BLaER1 treated with 17β-estradiol and CSF1 and Interleukin-3, amounts not matched to agents 10 nM and 100 nM (cell line): Measurements from ENCODE around the gene USP30.

Source experiments
- H3K27ac ChIP-seq, 11 experiments: shearing (Covaris generic); formaldehyde crosslinking; 2 replicates each; pipeline ENCODE4 v1.8.1; 2022
- H3K27me3 ChIP-seq, 11 experiments: shearing (Covaris generic); formaldehyde crosslinking; 2 replicates each; pipeline ENCODE4 v1.8.1; 2022
- H3K36me3 ChIP-seq, 11 experiments: shearing (Covaris generic); formaldehyde crosslinking; 2 replicates each; pipeline ENCODE4 v1.8.1; 2022
- H3K4me1 ChIP-seq, 10 experiments: shearing (Covaris generic); formaldehyde crosslinking; 2 replicates each; pipeline ENCODE4 v1.8.1; 2022
- H3K4me2 ChIP-seq, 11 experiments: shearing (Covaris generic); formaldehyde crosslinking; 2 replicates each; pipeline ENCODE4 v1.8.1; 2022
- H3K4me3 ChIP-seq, 10 experiments: shearing (Covaris generic); formaldehyde crosslinking; 2 replicates each; pipeline ENCODE4 v1.8.1; 2022
- H3K9ac ChIP-seq, 11 experiments: shearing (Covaris generic); formaldehyde crosslinking; 2 replicates each; pipeline ENCODE4 v1.8.1; 2022
- H3K9me3 ChIP-seq, 11 experiments: shearing (Covaris generic); formaldehyde crosslinking; replicated peaks in 1 of 11; 2 replicates each; pipeline ENCODE4 v1.8.1; 2022
- H4K20me1 ChIP-seq, 11 experiments: shearing (Covaris generic); formaldehyde crosslinking; 2 replicates each; pipeline ENCODE4 v1.8.1; 2022
- Cebpa-rat ChIP-seq, 11 experiments: shearing (Covaris generic); IDR thresholded peaks; 2 replicates each; pipeline ENCODE4 v1.8.1; 2022

USP30 gene

DNA sequence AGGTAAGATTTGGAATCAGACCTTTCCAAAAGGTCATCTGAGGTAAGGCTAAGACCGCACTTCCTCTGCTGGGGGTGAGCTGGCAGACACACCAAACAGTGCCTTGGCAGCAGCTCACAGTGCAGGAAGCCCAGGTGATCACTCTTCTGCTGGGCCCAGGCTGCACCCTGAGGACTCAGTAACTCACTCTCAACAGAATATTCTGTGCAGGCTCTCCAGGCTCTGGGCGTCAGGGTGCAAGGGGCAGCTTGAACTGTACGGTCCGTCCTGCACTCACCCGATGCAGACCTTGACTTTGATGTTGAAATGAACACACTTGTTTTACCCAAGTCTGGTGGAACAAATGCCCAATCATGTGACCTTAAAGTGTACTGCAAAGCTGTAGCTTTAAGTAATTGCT, 34.9 kb downstream of the USP30 start:
- H3K9ac ChIP-seq = no peak overlapping the region
- peaks cover 0 to 14% (median 0%) of the 10 kb centered on the region in 11 experiments; a peak in 3 of 22 replicates for H4K20me1 ChIP-seq
- H3K4me1 ChIP-seq = peaks cover 12 to 50% (median 40%) of the 10 kb centered on the region in 10 experiments
- no peak overlapping the region for H3K4me3 ChIP-seq
- peaks cover 69 to 96% (median 80%) of the 10 kb centered on the region in 11 experiments for H3K36me3 ChIP-seq
- no peaks in the 10 kb centered on the region for H3K9me3 ChIP-seq
- TF ChIP-seq Cebpa-rat (IDR thresholded peaks at IDR 0.05) = no peak
- H3K27ac ChIP-seq = no peak overlapping the region
- H3K27me3 ChIP-seq = no peaks in the 10 kb centered on the region
- no peak overlapping the region for H3K4me2 ChIP-seq

DNA sequence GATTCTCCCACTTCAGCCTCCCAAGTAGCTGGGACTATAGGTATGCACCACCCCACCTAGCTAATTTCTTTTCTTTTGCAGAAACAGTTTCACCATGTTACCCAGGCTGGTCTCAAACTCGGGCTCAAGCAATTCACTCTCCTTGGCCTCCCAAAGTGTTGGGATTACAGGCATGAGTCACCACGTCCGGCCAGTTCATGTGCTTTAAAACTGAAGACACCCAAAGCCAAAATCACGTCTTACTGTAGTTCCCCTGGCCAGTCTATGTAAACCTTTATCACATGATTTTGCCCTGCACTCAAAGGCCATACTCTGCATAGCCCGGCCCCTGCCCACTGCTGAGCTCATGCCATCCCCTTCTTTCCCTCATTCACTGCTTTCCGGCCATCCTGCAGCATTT, 36.4 kb downstream of the USP30 start:
- H3K4me2 ChIP-seq = peak overlapping the region in 8 of 11 experiments; percentile 14 to 61 (median 42); a peak in 13 of 22 replicates
- 0 out of 22 replicates have a peak overlapping the region, but pooled peaks of 2 of the 11 experiments have one; percentile 1 to 29 for H3K9ac ChIP-seq
- H4K20me1 ChIP-seq = peaks cover 0 to 14% (median 0%) of the 10 kb centered on the region in 11 experiments; a peak in 3 of 22 replicates
- no peak overlapping the region for H3K4me3 ChIP-seq
- peaks cover 20 to 62% (median 50%) of the 10 kb centered on the region in 10 experiments for H3K4me1 ChIP-seq
- H3K27me3 ChIP-seq = no peaks in the 10 kb centered on the region
- no peaks in the 10 kb centered on the region for H3K9me3 ChIP-seq
- peaks cover 53 to 80% (median 64%) of the 10 kb centered on the region in 11 experiments for H3K36me3 ChIP-seq
- TF ChIP-seq Cebpa-rat (IDR thresholded peaks at IDR 0.05) = no peak
- H3K27ac ChIP-seq = no peak overlapping the region

DNA sequence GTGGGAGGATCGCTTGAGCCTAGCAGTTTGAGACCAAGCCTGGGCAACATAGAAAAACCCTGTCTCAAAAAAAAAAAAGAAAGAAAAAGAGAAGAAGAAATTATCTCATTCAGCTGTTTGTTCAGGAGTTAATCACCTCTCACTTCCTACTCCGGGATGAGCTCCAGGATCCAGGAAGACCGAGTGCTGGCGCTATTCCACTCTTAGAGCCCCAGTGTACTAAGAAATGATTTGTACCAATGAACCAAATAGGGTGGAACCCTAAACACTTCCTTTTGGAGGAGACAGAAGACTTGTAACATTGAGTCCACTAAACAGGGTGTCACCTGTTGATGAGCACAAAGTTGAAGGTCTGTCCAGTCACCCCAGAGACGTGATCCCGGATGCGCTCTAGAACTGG, 37.3 kb downstream of the USP30 start:
- no peak overlapping the region for H3K27ac ChIP-seq
- 0 out of 22 replicates have a peak overlapping the region, but pooled peaks of 1 of the 11 experiments have one; percentile 1 for H3K9ac ChIP-seq
- peaks cover 20 to 56% (median 46%) of the 10 kb centered on the region in 10 experiments for H3K4me1 ChIP-seq
- H3K36me3 ChIP-seq = peaks cover 44 to 71% (median 56%) of the 10 kb centered on the region in 11 experiments
- no peak overlapping the region for H3K4me3 ChIP-seq
- peak overlapping the region in 1 of 11 experiments; percentile 18; a peak in 1 of 22 replicates for H3K4me2 ChIP-seq
- H4K20me1 ChIP-seq = peaks cover 0 to 14% (median 0%) of the 10 kb centered on the region in 11 experiments; a peak in 3 of 22 replicates
- TF ChIP-seq Cebpa-rat (IDR thresholded peaks at IDR 0.05) = no peak
- no peaks in the 10 kb centered on the region for H3K9me3 ChIP-seq
- H3K27me3 ChIP-seq = no peaks in the 10 kb centered on the region

DNA sequence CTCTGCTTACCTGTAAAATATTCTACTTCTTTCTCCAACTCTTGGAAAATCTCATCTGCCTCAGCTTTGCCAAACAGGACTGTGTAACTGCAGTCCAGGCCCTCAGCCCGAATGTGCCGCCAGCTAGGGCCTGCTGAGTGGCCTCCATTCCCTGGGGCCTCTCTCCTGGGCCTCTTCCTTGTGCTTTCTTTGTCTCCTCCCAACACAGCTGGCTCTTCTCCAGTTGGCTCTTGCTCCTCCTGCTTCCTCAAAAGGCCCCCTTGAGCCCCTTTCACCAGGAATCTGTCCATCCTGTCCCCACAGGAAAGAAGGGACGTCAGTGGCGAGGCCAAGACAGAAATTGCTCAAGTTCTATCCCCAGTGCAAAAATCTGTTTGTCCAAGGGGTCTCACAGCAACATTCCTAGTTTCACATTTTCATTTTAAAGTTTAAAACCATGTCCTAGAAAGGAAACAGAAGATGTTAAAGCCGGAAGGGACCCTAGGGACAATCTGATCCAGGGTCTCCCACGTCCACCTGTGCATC, 40.2 kb downstream of the USP30 start:
- H3K4me1 ChIP-seq = peaks cover 25 to 67% (median 51%) of the 10 kb centered on the region in 10 experiments
- TF ChIP-seq Cebpa-rat (IDR thresholded peaks at IDR 0.05) = no peak
- H3K27ac ChIP-seq = peak overlapping the region; percentile 4 to 75 (median 60); a peak in 20 of 22 replicates

DNA sequence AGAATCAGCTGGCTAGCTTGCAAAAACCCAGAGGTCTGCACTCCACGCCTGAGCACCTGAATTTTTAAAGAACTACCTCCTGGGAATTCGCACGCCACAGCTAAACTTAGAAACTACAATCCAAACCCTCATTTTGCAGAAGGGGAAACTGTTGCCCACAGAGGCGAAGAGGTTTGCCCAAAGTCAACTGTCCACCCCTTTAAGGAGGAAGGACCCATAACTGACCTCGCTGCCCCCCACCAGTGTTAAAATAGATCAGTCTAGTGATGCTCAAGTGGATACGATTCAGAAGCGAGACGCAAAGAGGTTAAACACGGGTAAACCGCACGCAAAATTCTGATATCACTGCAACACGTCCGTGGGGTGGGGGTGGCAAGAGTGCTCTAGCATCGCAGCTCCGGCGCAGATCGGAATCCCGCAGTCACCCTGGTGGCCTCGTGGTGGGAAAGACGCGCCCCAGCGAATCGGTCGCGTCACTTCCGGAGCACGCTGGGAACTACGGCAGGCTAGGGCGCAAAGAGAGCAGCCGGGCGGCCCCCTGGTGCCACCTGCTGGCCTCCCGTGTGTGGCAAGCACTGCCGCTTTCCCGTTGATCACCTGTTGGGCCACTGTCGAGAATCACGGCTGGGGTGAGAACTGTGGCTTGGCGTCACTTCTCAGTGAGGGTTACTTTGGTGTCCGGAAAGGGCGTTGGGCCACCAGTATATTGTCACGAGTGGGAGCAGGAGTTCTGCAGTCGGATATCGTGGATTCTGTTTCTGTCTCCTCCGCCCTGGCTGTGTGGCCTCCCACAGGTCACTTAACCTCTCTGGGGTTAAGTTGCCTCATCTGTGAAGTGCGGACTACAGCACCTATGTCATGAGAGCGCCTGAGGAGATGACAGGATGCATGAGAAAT, 40.9 kb downstream of the USP30 start, which contains the start of gene ALKBH2:
TSS of gene ALKBH2 (minus strand) at position 451 of the 897 bp plus-strand sequence. CDS start 686 bp downstream, outside the sequence.
- Histone ChIP-seq H3K4me2 (peak within 1 kb of the TSS; percentile 74 to 97 (median 88)), H4K20me1 (peaks cover 0 to 11% (median 0%) of the 10 kb centered on the region in 11 experiments; a peak in 3 of 22 replicates), H3K4me1 (peaks cover 25 to 64% (median 48%) of the 10 kb centered on the region in 10 experiments), H3K36me3 (peaks cover 10 to 37% (median 23%) of the 10 kb centered on the region in 11 experiments; a peak in 20 of 22 replicates), H3K9me3 (no peaks in the 10 kb centered on the region), H3K9ac (peak within 1 kb of the TSS; percentile 46 to 73 (median 67)), H3K27ac (peak within 1 kb of the TSS; percentile 4 to 75 (median 60); a peak in 20 of 22 replicates), H3K4me3 (peak within 1 kb of the TSS; percentile 52 to 68 (median 56)), H3K27me3 (no peaks in the 10 kb centered on the region)
- TF ChIP-seq Cebpa-rat (IDR thresholded peaks at IDR 0.05) = no peak

More for the DNA sequence above, 40.2 kb downstream of the USP30 start:
- H3K27me3 ChIP-seq = no peaks in the 10 kb centered on the region
- no peaks in the 10 kb centered on the region for H3K9me3 ChIP-seq
- H3K36me3 ChIP-seq = peaks cover 18 to 43% (median 29%) of the 10 kb centered on the region in 11 experiments; a peak in 20 of 22 replicates
- H3K4me2 ChIP-seq = peak overlapping the region; percentile 74 to 97 (median 88)
- H3K4me3 ChIP-seq = peak overlapping the region; percentile 52 to 68 (median 56)
- peaks cover 0 to 14% (median 0%) of the 10 kb centered on the region in 11 experiments; a peak in 3 of 22 replicates for H4K20me1 ChIP-seq
- H3K9ac ChIP-seq = peak overlapping the region; percentile 46 to 73 (median 67)

DNA sequence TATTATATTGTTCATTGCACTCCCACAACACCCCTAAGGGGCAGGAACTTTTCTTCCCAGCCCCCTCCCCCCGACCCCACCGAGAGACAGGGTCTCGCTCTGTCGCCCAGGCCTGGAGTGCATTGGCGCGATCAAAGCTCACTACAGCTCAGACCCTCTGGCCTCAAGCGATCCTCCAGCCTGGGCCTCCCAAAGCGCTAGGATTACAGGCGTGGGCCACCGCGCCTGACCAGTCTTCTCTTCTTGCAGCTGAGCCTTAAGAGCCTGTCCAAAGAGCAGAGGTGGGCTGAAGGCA, 44.7 kb downstream of the USP30 start:
- peaks cover 30 to 51% (median 41%) of the 10 kb centered on the region in 10 experiments for H3K4me1 ChIP-seq
- peaks cover 4 to 36% (median 27%) of the 10 kb centered on the region in 11 experiments; a peak in 21 of 22 replicates for H3K36me3 ChIP-seq
- H3K4me3 ChIP-seq = peak overlapping the region; percentile 81 to 96 (median 86)
- H3K27ac ChIP-seq = peak overlapping the region in 8 of 11 experiments; percentile 82 to 89 (median 86); a peak in 13 of 22 replicates
- peaks cover 0 to 13% (median 3%) of the 10 kb centered on the region in 11 experiments; a peak in 7 of 22 replicates for H4K20me1 ChIP-seq
- H3K9me3 ChIP-seq = no peaks in the 10 kb centered on the region
- H3K9ac ChIP-seq = peak overlapping the region; percentile 56 to 89 (median 86); a peak in 17 of 22 replicates
- peak overlapping the region; percentile 89 to 99 (median 93) for H3K4me2 ChIP-seq
- H3K27me3 ChIP-seq = no peaks in the 10 kb centered on the region
- no peak for TF ChIP-seq Cebpa-rat (IDR thresholded peaks at IDR 0.05)

DNA sequence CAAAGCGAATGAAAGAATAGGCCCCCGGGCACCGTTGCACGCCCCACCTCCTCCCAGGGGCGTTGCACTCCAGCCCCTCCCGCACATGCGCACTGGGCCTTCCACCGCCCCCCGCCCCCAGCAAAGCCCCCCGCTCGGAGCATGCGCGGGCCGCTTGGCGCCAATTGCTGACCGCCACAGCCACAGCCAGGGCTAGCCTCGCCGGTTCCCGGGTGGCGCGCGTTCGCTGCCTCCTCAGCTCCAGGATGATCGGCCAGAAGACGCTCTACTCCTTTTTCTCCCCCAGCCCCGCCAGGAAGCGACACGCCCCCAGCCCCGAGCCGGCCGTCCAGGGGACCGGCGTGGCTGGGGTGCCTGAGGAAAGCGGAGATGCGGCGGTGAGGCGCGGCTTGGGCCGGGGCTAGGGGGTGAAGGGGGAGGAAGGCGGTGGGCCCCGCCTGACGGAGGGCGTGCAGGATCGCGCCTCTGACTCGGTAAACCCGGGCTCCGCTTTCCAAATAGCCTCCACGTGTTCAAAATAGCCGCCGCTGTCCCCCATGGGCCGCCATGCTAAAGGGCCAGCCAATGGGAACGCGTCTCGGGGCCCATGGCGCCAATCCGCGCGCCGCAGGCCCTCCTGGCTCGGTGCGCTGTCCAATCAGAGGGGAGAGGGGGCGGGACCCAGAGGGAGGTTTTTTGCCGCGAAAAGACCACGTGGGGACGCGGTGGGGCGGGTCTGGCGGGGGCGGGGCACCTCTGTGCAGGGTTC, 45.2 kb downstream of the USP30 start, which contains the start of gene UNG:
TSS of gene UNG (plus strand) at position 163 of the 748 bp plus-strand sequence. CDS start at position 246, 83 bp downstream.
- TF ChIP-seq Cebpa-rat (IDR thresholded peaks at IDR 0.05) = no peak
- H3K36me3 ChIP-seq = peaks cover 6 to 41% (median 32%) of the 10 kb centered on the region in 11 experiments
- H4K20me1 ChIP-seq = peaks cover 0 to 17% (median 5%) of the 10 kb centered on the region in 11 experiments; a peak in 7 of 22 replicates
- H3K9me3 ChIP-seq = no peaks in the 10 kb centered on the region
- peak within 1 kb of the TSS; percentile 91 to 99 (median 96) for H3K4me2 ChIP-seq
- peaks cover 25 to 46% (median 36%) of the 10 kb centered on the region in 10 experiments for H3K4me1 ChIP-seq
- peak within 1 kb of the TSS; percentile 70 to 89 (median 86) for H3K9ac ChIP-seq
- peak within 1 kb of the TSS; percentile 26 to 89 (median 84); a peak in 21 of 22 replicates for H3K27ac ChIP-seq
- H3K4me3 ChIP-seq = peak within 1 kb of the TSS; percentile 81 to 96 (median 86)
- no peaks in the 10 kb centered on the region for H3K27me3 ChIP-seq

DNA sequence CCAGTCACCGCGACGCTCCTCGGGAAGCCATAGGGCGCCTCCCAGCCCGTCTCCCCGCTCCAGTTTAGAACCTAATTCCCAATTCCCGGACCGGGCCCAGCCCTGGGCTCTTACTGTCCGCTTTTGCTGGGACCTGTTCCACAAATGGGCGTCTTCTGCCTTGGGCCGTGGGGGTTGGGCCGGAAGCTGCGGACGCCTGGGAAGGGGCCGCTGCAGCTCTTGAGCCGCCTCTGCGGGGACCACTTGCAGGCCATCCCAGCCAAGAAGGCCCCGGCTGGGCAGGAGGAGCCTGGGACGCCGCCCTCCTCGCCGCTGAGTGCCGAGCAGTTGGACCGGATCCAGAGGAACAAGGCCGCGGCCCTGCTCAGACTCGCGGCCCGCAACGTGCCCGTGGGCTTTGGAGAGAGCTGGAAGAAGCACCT, 45.8 kb downstream of the USP30 start:
- peak overlapping the region; percentile 91 to 98 (median 95) for H3K4me2 ChIP-seq
- H4K20me1 ChIP-seq = peaks cover 0 to 17% (median 5%) of the 10 kb centered on the region in 11 experiments; a peak in 8 of 22 replicates
- peak overlapping the region; percentile 26 to 88 (median 80); a peak in 21 of 22 replicates for H3K27ac ChIP-seq
- H3K9ac ChIP-seq = peak overlapping the region; percentile 70 to 89 (median 86)
- H3K9me3 ChIP-seq = no peaks in the 10 kb centered on the region
- H3K36me3 ChIP-seq = peaks cover 6 to 47% (median 38%) of the 10 kb centered on the region in 11 experiments
- H3K4me3 ChIP-seq = peak overlapping the region; percentile 81 to 96 (median 86)
- no peaks in the 10 kb centered on the region for H3K27me3 ChIP-seq
- peaks cover 19 to 40% (median 30%) of the 10 kb centered on the region in 10 experiments; a peak in 19 of 20 replicates for H3K4me1 ChIP-seq
- no peak for TF ChIP-seq Cebpa-rat (IDR thresholded peaks at IDR 0.05)
